Activated B cell treated with CpG ODN at 0.5 μM for 24 hours (primary cell): ENCODE data around the gene FXYD5. TPM values are rescaled to one million over a fixed set of nuclear protein-coding genes. Genes with fewer than 3 reads are reported as not detected.
A peak's percentile ranks its signal among the peaks of the same experiment; 100 is the strongest.

Experiments used
- ATAC-seq: fragments of 200-7000 bp; cut with Tn5 transposase; one replicate; pipeline ENCODE4 v1.10.0; 2021; ENCODE audit warnings: low read depth, mild to moderate bottlenecking, moderate library complexity
- CTCF ChIA-PET: fragments of 350-600 bp; sonication (Branson Sonifier 250); formaldehyde crosslinking; loops from one replicate; lab custom pipeline; 2021; ENCODE audit warnings: antibody characterized with exemption; lab: Charles Lee
- POLR2A ChIA-PET: fragments of 350-600 bp; sonication (Branson Sonifier 250); formaldehyde crosslinking; loops from one replicate; lab custom pipeline; 2021; ENCODE audit warnings: antibody characterized with exemption; lab: Charles Lee
- DNase-seq: peaks from one replicate; pipeline ENCODE4 v3.0.0; 2022
- H3K27ac Mint-ChIP-seq: one replicate; pipeline ENCODE4 v1.8.0; 2020; ENCODE audit warnings: mixed read lengths
- H3K27me3 Mint-ChIP-seq: one replicate; pipeline ENCODE4 v1.8.0; 2021; ENCODE audit warnings: mixed read lengths
- H3K36me3 Mint-ChIP-seq: one replicate; pipeline ENCODE4 v1.8.0; 2021; ENCODE audit warnings: low read depth, mixed read lengths
- H3K4me1 Mint-ChIP-seq: one replicate; pipeline ENCODE4 v1.8.0; 2021; ENCODE audit warnings: mixed read lengths
- H3K4me3 Mint-ChIP-seq: one replicate; pipeline ENCODE4 v1.8.0; 2020; ENCODE audit warnings: mild to moderate bottlenecking, mixed read lengths
- H3K9me3 Mint-ChIP-seq: one replicate; pipeline ENCODE4 v1.8.0; 2020; ENCODE audit warnings: mixed read lengths
- CTCF ChIP-seq: fragments of 200-600 bp; IDR thresholded peaks from one replicate; pipeline ENCODE4 v1.8.0; 2022; ENCODE audit warnings: antibody characterized with exemption, mild to moderate bottlenecking
- intact Hi-C: fragments of 100-400 bp; cut with micrococcal nuclease; formaldehyde crosslinking; loops from one replicate; pipeline ENCODE4 v1.15.1; 2024
- total RNA-seq: library from RNA; stranded (reverse); gene quantifications from 2 replicates; pipeline ENCODE4 v1.2.3, GENCODE V29; 2022

Gene FXYD5
- total RNA-seq, 1 donor from 2014 or later: 125 TPM

GRCh38 chr19:35120492-35120891, 34.0 kb upstream of the FXYD5 start:
- CTCF ChIA-PET: no interaction called here
- no peak overlapping the region for H3K27ac Mint-ChIP-seq

GRCh38 chr19:35120898-35121297, 33.6 kb upstream of the FXYD5 start:
- no peak for DNase-seq
- no peaks in the 10 kb centered on the region for H3K9me3 Mint-ChIP-seq
- no peak for TF ChIP-seq CTCF
- no peak overlapping the region for H3K27ac Mint-ChIP-seq
- ChIA-PET CTCF (no interaction called here), POLR2A (interaction anchor here (0.7 kb wide), 1 partner anchor 9 kb away, joined by 3 read pairs; no protein-coding TSS in a partner anchor)
- H3K4me3 Mint-ChIP-seq: no peak overlapping the region
- no peak for ATAC-seq
- no peaks in the 10 kb centered on the region for H3K36me3 Mint-ChIP-seq
- intact Hi-C loops: no loop called here
- peaks cover 14% of the 10 kb centered on the region for H3K4me1 Mint-ChIP-seq
- H3K27me3 Mint-ChIP-seq: peaks cover under 1% of the 10 kb centered on the region

More at GRCh38 chr19:35120492-35120891, 34.0 kb upstream of the FXYD5 start:
- no peaks in the 10 kb centered on the region for H3K9me3 Mint-ChIP-seq
- no peak overlapping the region for H3K4me3 Mint-ChIP-seq
- TF ChIP-seq CTCF: no peak
- H3K4me1 Mint-ChIP-seq: peaks cover 14% of the 10 kb centered on the region
- intact Hi-C loops: no loop called here
- ATAC-seq (no peak), DNase-seq (no peak)
- H3K27me3 Mint-ChIP-seq: peaks cover 3% of the 10 kb centered on the region
- POLR2A ChIA-PET: no interaction called here
- H3K36me3 Mint-ChIP-seq: no peaks in the 10 kb centered on the region

GRCh38 chr19:35122687-35123551, 31.6 kb upstream of the FXYD5 start:
- intact Hi-C loops: no loop called here
- DNase-seq (no peak), ATAC-seq (no peak)
- POLR2A ChIA-PET: interaction anchor here (1.0 to 1.4 kb wide), 2 partner anchors 11 to 32 kb away, joined by 3 read pairs; partner anchors contain the start of gene FXYD5
- CTCF ChIA-PET: no interaction called here
- no peaks in the 10 kb centered on the region for H3K27me3 Mint-ChIP-seq
- H3K27ac Mint-ChIP-seq: no peak overlapping the region
- no peak overlapping the region for H3K4me3 Mint-ChIP-seq
- no peak for TF ChIP-seq CTCF
- H3K9me3 Mint-ChIP-seq: no peaks in the 10 kb centered on the region
- peaks cover 14% of the 10 kb centered on the region for H3K4me1 Mint-ChIP-seq
- no peaks in the 10 kb centered on the region for H3K36me3 Mint-ChIP-seq

GRCh38 chr19:35123573-35123972, 31.0 kb upstream of the FXYD5 start:
- no peak for ATAC-seq
- ChIA-PET POLR2A (interaction anchor here (1.0 to 1.4 kb wide), 2 partner anchors 10 to 31 kb away, joined by 3 read pairs; partner anchors contain the start of gene FXYD5), CTCF (interaction anchor here (1.3 kb wide), 1 partner anchor 18 kb away, joined by 6 read pairs; no protein-coding TSS in a partner anchor)
- Mint-ChIP-seq H3K27me3 (no peaks in the 10 kb centered on the region), H3K27ac (no peak overlapping the region), H3K4me1 (peaks cover 14% of the 10 kb centered on the region), H3K9me3 (no peaks in the 10 kb centered on the region), H3K36me3 (no peaks in the 10 kb centered on the region), H3K4me3 (peak overlapping the region; percentile 83)
- intact Hi-C loops: no loop called here
- no peak for TF ChIP-seq CTCF
- DNase-seq: no peak
